Measurements from ENCODE around the gene OR5B12.
"Not testable (repeated sequence)": the region's sequence is repeated elsewhere in the genome, so short reads cannot be mapped to it uniquely, and the experiment has no call there.

The OR5B12 gene

DNA sequence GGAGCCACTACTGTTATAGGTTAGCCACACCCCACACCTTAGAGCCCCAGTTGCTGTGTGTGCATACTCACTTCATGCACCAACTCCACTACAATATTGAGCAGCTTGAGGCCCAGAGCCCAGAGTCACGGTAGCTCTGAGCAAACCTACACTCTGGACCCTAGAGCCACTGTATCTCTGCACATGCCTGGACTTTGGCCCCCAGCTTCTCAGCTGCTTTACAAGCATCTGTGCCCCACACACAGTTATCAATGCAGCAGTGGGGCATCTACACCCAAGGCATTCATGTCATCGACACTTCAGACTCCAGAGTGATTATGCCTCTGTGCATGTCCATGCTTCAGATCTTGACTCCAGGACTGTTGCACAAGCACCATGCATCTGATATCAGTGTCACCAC lies 2.3 kb upstream of the OR5B12 start:
- H3K9me3 ChIP-seq (ENCODE audit: low read depth, low read length): no peaks in the 10 kb centered on the region
- H3K4me3 ChIP-seq: no peak overlapping the region
- no peak for DNase-seq (ENCODE audit: low read depth, low spot score)
- H3K9ac ChIP-seq (ENCODE audit: insufficient read length): no peak overlapping the region
- H3K27ac ChIP-seq: no peak overlapping the region
- H3K36me3 ChIP-seq (ENCODE audit: insufficient read depth, low read length): no peaks in the 10 kb centered on the region
- TF ChIP-seq POLR2AphosphoS5 (IDR thresholded peaks at IDR 0.05; ENCODE audit: borderline replicate concordance, low read depth, low read length) (no peak), EZH2 (IDR thresholded peaks at IDR 0.05) (no peak), FOXP2 (optimal IDR thresholded peaks at IDR 0.05; ENCODE audit: control extremely low read depth, extremely low read length, insufficient read depth) (no peak)

GRCh38 chr11:58438486-58438885 lies 3.5 kb downstream of the OR5B12 start:
- Histone ChIP-seq H3K27ac (no peak overlapping the region), H3K9ac (ENCODE audit: insufficient read length) (no peak overlapping the region), H3K9me3 (ENCODE audit: low read depth, low read length) (no peaks in the 10 kb centered on the region), H3K36me3 (ENCODE audit: insufficient read depth, low read length) (no peaks in the 10 kb centered on the region), H3K4me3 (no peak overlapping the region)
- TF ChIP-seq EZH2 (IDR thresholded peaks at IDR 0.05): no peak
- TF ChIP-seq FOXP2 (optimal IDR thresholded peaks at IDR 0.05; ENCODE audit: control extremely low read depth, extremely low read length, insufficient read depth): no peak
- TF ChIP-seq POLR2AphosphoS5 (IDR thresholded peaks at IDR 0.05; ENCODE audit: borderline replicate concordance, low read depth, low read length): no peak
- no peak for DNase-seq (ENCODE audit: low read depth, low spot score)

DNA sequence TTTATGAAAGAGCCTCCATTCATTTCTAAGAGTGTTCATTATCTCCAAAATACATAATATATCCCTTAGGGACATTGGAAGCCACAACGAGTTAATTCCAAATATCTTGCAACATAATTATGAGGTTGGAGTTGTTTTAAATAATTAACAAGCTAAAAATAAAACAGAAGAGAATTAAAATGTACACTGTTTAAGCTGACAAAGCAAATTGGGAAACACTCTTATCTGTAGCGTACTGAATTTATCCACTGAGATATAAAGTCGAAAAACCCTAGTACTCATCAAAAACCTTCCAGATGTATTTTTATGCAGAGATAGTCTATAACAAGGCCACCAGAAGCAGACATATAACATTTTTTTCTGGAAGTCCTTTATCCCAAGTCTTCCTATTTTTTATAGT lies 7.8 kb downstream of the OR5B12 start:
- Histone ChIP-seq H3K9me3 (ENCODE audit: low read depth, low read length) (no peaks in the 10 kb centered on the region), H3K9ac (ENCODE audit: insufficient read length) (no peak overlapping the region), H3K4me3 (no peak overlapping the region), H3K36me3 (ENCODE audit: insufficient read depth, low read length) (no peaks in the 10 kb centered on the region), H3K27ac (no peak overlapping the region)
- TF ChIP-seq FOXP2 (optimal IDR thresholded peaks at IDR 0.05; ENCODE audit: control extremely low read depth, extremely low read length, insufficient read depth): no peak
- TF ChIP-seq EZH2 (IDR thresholded peaks at IDR 0.05): no peak
- no peak for TF ChIP-seq POLR2AphosphoS5 (IDR thresholded peaks at IDR 0.05; ENCODE audit: borderline replicate concordance, low read depth, low read length)
- DNase-seq (ENCODE audit: low read depth, low spot score): peak; percentile 6

DNA sequence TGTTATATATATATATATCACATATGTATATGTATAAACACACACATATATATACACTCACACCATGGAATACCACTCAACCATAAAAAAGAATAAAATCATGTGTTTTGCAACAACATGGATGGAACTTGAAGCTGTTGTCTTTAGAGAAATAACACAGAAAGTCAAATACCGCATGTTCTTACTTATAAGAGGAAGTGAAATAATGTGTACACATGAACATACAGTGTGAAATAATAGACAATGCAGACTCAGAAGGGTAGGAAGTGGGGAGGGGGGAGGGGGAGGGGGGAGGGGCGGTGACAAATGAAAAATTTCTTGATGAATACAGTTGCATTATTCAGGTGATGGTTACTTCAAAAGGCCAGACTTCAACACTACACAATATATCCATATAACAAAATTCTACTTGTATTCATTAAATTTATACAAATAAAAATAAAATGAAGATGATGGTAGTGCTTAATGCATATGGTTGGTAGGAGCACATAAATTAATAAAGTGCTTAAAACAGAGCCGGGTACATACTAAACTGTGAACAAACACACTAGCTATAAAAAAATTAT lies 8.3 kb downstream of the OR5B12 start:
- no peak for DNase-seq (ENCODE audit: low read depth, low spot score)
- H3K9me3 ChIP-seq (ENCODE audit: low read depth, low read length): no peaks in the 10 kb centered on the region
- TF ChIP-seq POLR2AphosphoS5 (IDR thresholded peaks at IDR 0.05; ENCODE audit: borderline replicate concordance, low read depth, low read length): no peak
- TF ChIP-seq FOXP2 (optimal IDR thresholded peaks at IDR 0.05; ENCODE audit: control extremely low read depth, extremely low read length, insufficient read depth): no peak
- no peak for TF ChIP-seq EZH2 (IDR thresholded peaks at IDR 0.05)
- H3K27ac ChIP-seq: no peak overlapping the region
- H3K36me3 ChIP-seq (ENCODE audit: insufficient read depth, low read length): no peaks in the 10 kb centered on the region
- no peak overlapping the region for H3K4me3 ChIP-seq
- H3K9ac ChIP-seq (ENCODE audit: insufficient read length): no peak overlapping the region

- no peak for DNase-seq (ENCODE audit: low read depth, low spot score)
- Histone ChIP-seq H3K4me3 (no peak overlapping the region), H3K9ac (ENCODE audit: insufficient read length) (no peak overlapping the region), H3K27ac (no peak overlapping the region), H3K36me3 (ENCODE audit: insufficient read depth, low read length) (no peaks in the 10 kb centered on the region), H3K9me3 (ENCODE audit: low read depth, low read length) (no peaks in the 10 kb centered on the region)
- TF ChIP-seq EZH2 (IDR thresholded peaks at IDR 0.05) (no peak), POLR2AphosphoS5 (IDR thresholded peaks at IDR 0.05; ENCODE audit: borderline replicate concordance, low read depth, low read length) (no peak), FOXP2 (optimal IDR thresholded peaks at IDR 0.05; ENCODE audit: control extremely low read depth, extremely low read length, insufficient read depth) (no peak)
Measured at GRCh38 chr11:58429273-58429672, 12.8 kb downstream of the OR5B12 start.

DNA sequence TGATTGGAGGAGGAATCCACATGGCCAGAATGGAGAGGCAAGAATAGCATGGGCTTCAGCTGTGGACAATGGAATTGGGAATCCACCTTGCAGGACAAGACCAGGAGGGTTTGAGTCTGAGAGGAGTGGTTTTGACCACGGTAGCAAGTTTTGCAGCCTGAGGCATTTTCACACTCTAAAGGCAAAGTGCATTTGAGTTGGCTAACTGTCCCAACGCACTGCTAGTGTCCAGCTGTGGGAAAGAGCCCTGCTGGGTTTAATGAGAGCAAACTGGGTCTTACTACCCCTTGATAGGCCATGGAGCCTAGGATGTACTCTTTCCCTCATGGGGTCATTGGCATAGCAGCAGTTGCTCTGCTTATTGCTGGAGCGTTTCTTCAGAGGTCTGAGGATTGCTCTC lies 14.0 kb downstream of the OR5B12 start, which contains the start of gene OR5B2:
Gene OR5B2 (minus strand): TSS at position 101 of the 400 bp plus-strand sequence. CDS start 4,860 bp downstream, outside the sequence.
- TF ChIP-seq POLR2AphosphoS5 (IDR thresholded peaks at IDR 0.05; ENCODE audit: borderline replicate concordance, low read depth, low read length): no peak
- no peak for TF ChIP-seq FOXP2 (optimal IDR thresholded peaks at IDR 0.05; ENCODE audit: control extremely low read depth, extremely low read length, insufficient read depth)
- TF ChIP-seq EZH2 (IDR thresholded peaks at IDR 0.05): no peak
- Histone ChIP-seq H3K9me3 (ENCODE audit: low read depth, low read length) (no peaks in the 10 kb centered on the region), H3K4me3 (no peak within 1 kb of the TSS), H3K27ac (no peak within 1 kb of the TSS), H3K36me3 (ENCODE audit: insufficient read depth, low read length) (no peaks in the 10 kb centered on the region), H3K9ac (ENCODE audit: insufficient read length) (no peak within 1 kb of the TSS)
- no peak for DNase-seq (ENCODE audit: low read depth, low spot score)

DNA sequence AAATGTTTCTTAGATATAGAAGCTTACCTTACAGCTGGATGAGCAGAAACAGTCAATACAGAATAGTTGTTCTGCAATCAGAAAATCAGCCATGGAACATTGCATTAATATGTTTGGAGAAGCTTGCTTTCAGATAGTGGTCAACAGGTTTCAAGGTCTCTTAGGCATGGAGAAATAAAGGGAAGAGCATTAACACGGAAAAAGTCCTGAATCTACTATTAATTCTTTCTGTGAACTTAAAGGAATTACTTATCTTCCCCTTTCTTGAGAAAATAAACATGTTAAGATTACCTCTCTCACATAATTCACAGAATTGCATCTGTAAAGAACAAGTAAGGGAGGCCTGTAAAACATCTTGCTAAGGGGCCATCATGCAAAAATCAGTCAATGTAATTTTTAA lies 35.3 kb downstream of the OR5B12 start, which contains the start of gene OR5B3:
Gene OR5B3 (minus strand): TSS at position 101 of the 400 bp plus-strand sequence. CDS start 3,465 bp downstream, outside the sequence.
- DNase-seq (ENCODE audit: low read depth, low spot score): no peak

DNA sequence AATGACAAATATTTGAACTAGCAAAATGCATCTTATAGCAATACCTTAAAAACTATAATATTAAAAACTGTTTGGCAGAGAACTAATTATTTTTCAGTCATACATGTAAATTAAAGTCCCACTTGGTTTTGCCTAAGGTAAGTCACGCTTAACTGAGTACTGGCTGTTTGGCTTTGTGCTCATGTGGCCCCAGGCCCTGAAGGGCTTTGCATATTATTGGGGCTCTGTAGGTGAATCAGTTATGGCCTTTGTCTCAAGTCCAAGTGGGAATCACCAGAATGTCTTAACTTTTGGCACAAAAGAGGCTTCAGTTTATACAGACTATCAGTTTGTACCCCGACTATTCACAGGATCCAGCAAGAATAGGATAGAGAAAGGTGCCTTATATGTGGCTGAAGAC lies 42.4 kb downstream of the OR5B12 start:
- H3K27ac ChIP-seq; H3K4me3 ChIP-seq; DNase-seq (ENCODE audit: low read depth, low spot score); H3K9me3 ChIP-seq (ENCODE audit: low read depth, low read length); H3K9ac ChIP-seq (ENCODE audit: insufficient read length); H3K36me3 ChIP-seq (ENCODE audit: insufficient read depth, low read length): not testable (repeated sequence)

More for the DNA sequence above, 35.3 kb downstream of the OR5B12 start, which contains the start of gene OR5B3:
- no peak for TF ChIP-seq FOXP2 (optimal IDR thresholded peaks at IDR 0.05; ENCODE audit: control extremely low read depth, extremely low read length, insufficient read depth)
- Histone ChIP-seq H3K36me3 (ENCODE audit: insufficient read depth, low read length) (no peaks in the 10 kb centered on the region), H3K9ac (ENCODE audit: insufficient read length) (no peak within 1 kb of the TSS), H3K4me3 (no peak within 1 kb of the TSS), H3K9me3 (ENCODE audit: low read depth, low read length) (no peaks in the 10 kb centered on the region), H3K27ac (no peak within 1 kb of the TSS)

- Histone ChIP-seq H3K9me3 (ENCODE audit: low read depth, low read length) (no peaks in the 10 kb centered on the region), H3K36me3 (ENCODE audit: insufficient read depth, low read length) (no peaks in the 10 kb centered on the region), H3K27ac (no peak overlapping the region), H3K4me3 (no peak overlapping the region), H3K9ac (ENCODE audit: insufficient read length) (no peak overlapping the region)
- TF ChIP-seq EZH2 (IDR thresholded peaks at IDR 0.05) (no peak), POLR2AphosphoS5 (IDR thresholded peaks at IDR 0.05; ENCODE audit: borderline replicate concordance, low read depth, low read length) (no peak), FOXP2 (optimal IDR thresholded peaks at IDR 0.05; ENCODE audit: control extremely low read depth, extremely low read length, insufficient read depth) (no peak)
- DNase-seq (ENCODE audit: low read depth, low spot score): no peak
Measured at GRCh38 chr11:58395581-58395980, 46.5 kb downstream of the OR5B12 start.

Measured in SK-N-MC (cell line).